Breast epithelium (tissue), 4 donors: ENCODE results near the gene OR6S1. TPM values are rescaled to one million over a fixed set of nuclear protein-coding genes. Genes with fewer than 3 reads are reported as not detected.

ENCODE experiments used
- DNase-seq, 2 donors: peaks; one replicate each; pipeline ENCODE4 v3.0.0-alpha.2; 2019; ENCODE audit warnings: low spot score in 2 of 2
- H3K27ac ChIP-seq, 2 donors: fragments of 200-600 bp; sonication (generic) in 1 of 2; one replicate each; pipeline ENCODE4 v1.5.1; 2016 to 2019; ENCODE audit warnings: mild to moderate bottlenecking in 1 of 2
- H3K27me3 ChIP-seq, 2 donors: fragments of 200-600 bp; sonication (generic) in 1 of 2; one replicate each; pipeline versions ENCODE4 v1.5.1 to v1.6.0; 2017 to 2019; ENCODE audit warnings: control low read depth in 1 of 2, mild to moderate bottlenecking in 1 of 2
- H3K36me3 ChIP-seq: fragments of 200-600 bp; one replicate; pipeline ENCODE4 v1.5.1; 2019
- H3K4me1 ChIP-seq, 2 donors: fragments of 200-600 bp; sonication (generic); one replicate each; pipeline ENCODE4 v1.5.1; 2016 to 2019; ENCODE audit warnings: control low read depth in 1 of 2
- H3K4me3 ChIP-seq, 3 donors: fragments of 200-600 bp; sonication (generic); 1 replicate in 2 of 3; 2 replicates in 1 of 3; pipeline ENCODE4 v1.5.1; 2016 to 2019; ENCODE audit warnings: mild to moderate bottlenecking in 3 of 3, moderate library complexity in 2 of 3
- H3K9me3 ChIP-seq, 2 donors: fragments of 200-600 bp; sonication (generic) in 1 of 2; one replicate each; pipeline ENCODE4 v1.5.1; 2016 to 2019; ENCODE audit warnings: control low read depth in 1 of 2
- CTCF ChIP-seq, 3 donors: fragments of 450-650 bp; IDR thresholded peaks; one replicate each; pipeline ENCODE4 v1.5.1; 2016 to 2017; ENCODE audit warnings: antibody characterized with exemption in 3 of 3, mild to moderate bottlenecking in 3 of 3, moderate library complexity in 3 of 3
- POLR2A ChIP-seq: fragments of 450-650 bp; IDR thresholded peaks from one replicate; pipeline ENCODE4 v1.6.1; 2016; ENCODE audit warnings: antibody characterized with exemption, mild to moderate bottlenecking, moderate library complexity
- POLR2AphosphoS5 ChIP-seq, 3 donors: sonication (generic); formaldehyde crosslinking; IDR thresholded peaks; one replicate each; pipeline ENCODE4 v1.6.1; 2017; ENCODE audit warnings: antibody characterized with exemption in 3 of 3
- intact Hi-C: fragments of 100-400 bp; cut with DNase I; formaldehyde crosslinking; loops from one replicate; pipeline ENCODE4 v1.15.1; 2023; ENCODE audit warnings: low total_unique reads
- total RNA-seq, 3 donors: library from RNA; depleted of rRNA; stranded (reverse); fragments of >200 nt; gene quantifications; one replicate each; pipeline ENCODE4 v1.1.0, GENCODE V29; 2016

The OR6S1 gene
- total RNA-seq, 3 donors from 2014 or later: not detected

GRCh38 chr14:20632448-20632830, 9.1 kb downstream of the OR6S1 start:
- intact Hi-C loops: no loop called here

DNA sequence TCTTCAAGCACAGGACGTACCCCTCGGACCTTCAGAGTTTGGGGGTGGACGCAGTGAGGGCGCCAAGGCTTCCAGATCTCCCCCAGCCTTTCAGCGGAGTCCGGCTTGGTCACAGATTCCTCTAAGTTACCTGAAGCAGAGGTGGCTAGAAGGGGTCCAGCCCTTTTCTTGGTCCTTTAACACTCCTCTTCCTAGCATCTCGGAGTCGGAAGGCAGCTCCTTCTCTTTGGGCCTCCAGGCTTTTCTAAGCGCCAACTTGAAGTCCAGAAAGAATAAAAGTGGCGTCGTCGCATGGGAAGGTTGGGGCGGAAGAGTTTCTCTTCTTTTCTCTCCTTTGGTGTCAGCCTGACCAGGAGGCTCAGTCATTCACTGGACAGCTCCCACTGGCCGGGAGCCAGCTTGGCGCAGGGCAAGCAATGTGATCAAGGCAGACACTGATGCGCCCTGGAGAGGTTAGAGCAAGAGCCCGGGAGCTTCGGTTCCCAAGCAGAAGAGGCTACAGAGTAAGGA, 9.6 kb downstream of the OR6S1 start:
- DNase-seq: peak; percentile 55 to 77
- Histone ChIP-seq H3K27ac (no peak overlapping the region), H3K4me1 (peaks cover 0 to 8% of the 10 kb centered on the region in 2 donors), H3K27me3 (peaks cover 0 to 26% of the 10 kb centered on the region in 2 donors), H3K4me3 (peak overlapping the region; percentile 24 to 53 (median 40)), H3K9me3 (no peaks in the 10 kb centered on the region), H3K36me3 (no peaks in the 10 kb centered on the region)
- TF ChIP-seq POLR2AphosphoS5 (IDR thresholded peaks at IDR 0.05) (no peak), POLR2A (no peak), CTCF (IDR thresholded peaks at IDR 0.05) (no peak)
- intact Hi-C loops: no loop called here

More at GRCh38 chr14:20632448-20632830, 9.1 kb downstream of the OR6S1 start:
- no peaks in the 10 kb centered on the region for H3K9me3 ChIP-seq
- peaks cover 0 to 21% of the 10 kb centered on the region in 2 donors for H3K27me3 ChIP-seq
- peak overlapping the region; percentile 24 to 53 (median 40) for H3K4me3 ChIP-seq
- TF ChIP-seq CTCF (IDR thresholded peaks at IDR 0.05) (no peak), POLR2A (no peak), POLR2AphosphoS5 (IDR thresholded peaks at IDR 0.05) (no peak)
- DNase-seq: no peak
- peaks cover 0 to 8% of the 10 kb centered on the region in 2 donors for H3K4me1 ChIP-seq
- H3K36me3 ChIP-seq: no peaks in the 10 kb centered on the region
- H3K27ac ChIP-seq: no peak overlapping the region

GRCh38 chr14:20631023-20631879, 10.2 kb downstream of the OR6S1 start:
- Histone ChIP-seq H3K9me3 (no peaks in the 10 kb centered on the region), H3K4me1 (peaks cover 0 to 8% of the 10 kb centered on the region in 2 donors), H3K27me3 (peaks cover 0 to 33% of the 10 kb centered on the region in 2 donors), H3K27ac (no peak overlapping the region), H3K36me3 (no peaks in the 10 kb centered on the region), H3K4me3 (peak overlapping the region; percentile 24 to 53 (median 40))
- peak in 1 of 3 donors; percentile 35 for TF ChIP-seq POLR2AphosphoS5 (IDR thresholded peaks at IDR 0.05)
- no peak for TF ChIP-seq POLR2A
- intact Hi-C loops: no loop called here
- DNase-seq: no peak

GRCh38 chr14:20630340-20631022, 11.0 kb downstream of the OR6S1 start:
- H3K27me3 ChIP-seq: peaks cover 0 to 34% of the 10 kb centered on the region in 2 donors
- no peak overlapping the region for H3K27ac ChIP-seq
- H3K9me3 ChIP-seq: no peaks in the 10 kb centered on the region
- peak overlapping the region; percentile 3 to 46 (median 40) for H3K4me3 ChIP-seq
- DNase-seq: no peak
- no peak for TF ChIP-seq POLR2A
- no peak for TF ChIP-seq CTCF (IDR thresholded peaks at IDR 0.05)
- no peak for TF ChIP-seq POLR2AphosphoS5 (IDR thresholded peaks at IDR 0.05)
- H3K36me3 ChIP-seq: no peaks in the 10 kb centered on the region
- intact Hi-C loops: no loop called here
- peaks cover 0 to 8% of the 10 kb centered on the region in 2 donors for H3K4me1 ChIP-seq

- no peak overlapping the region for H3K27ac ChIP-seq
- peaks cover 0 to 37% of the 10 kb centered on the region in 2 donors for H3K27me3 ChIP-seq
- TF ChIP-seq CTCF (IDR thresholded peaks at IDR 0.05) (no peak), POLR2A (no peak), POLR2AphosphoS5 (IDR thresholded peaks at IDR 0.05) (no peak)
These were observed 13.2 kb downstream of the OR6S1 start for GRCh38 chr14:20628063-20628854.

More at GRCh38 chr14:20628063-20628854, 13.2 kb downstream of the OR6S1 start:
- no peak for DNase-seq
- Histone ChIP-seq H3K9me3 (no peaks in the 10 kb centered on the region), H3K4me3 (no peak overlapping the region), H3K4me1 (peaks cover 0 to 8% of the 10 kb centered on the region in 2 donors), H3K36me3 (no peaks in the 10 kb centered on the region)
- intact Hi-C loops: no loop called here
